ENCODE results near the gene ARL17B.

- TF ChIP-seq POLR2A (IDR thresholded peaks at IDR 0.05) (no peak), CTCF (IDR thresholded peaks at IDR 0.05) (no peak)
Observed at GRCh38 chr17:46274238-46274637, 87.3 kb downstream of the ARL17B start.
